Upper lobe of right lung (tissue), 1 donor: Measurements from ENCODE around the gene LRMDA. TPM values are rescaled to one million over a fixed set of nuclear protein-coding genes. Genes with fewer than 3 reads are reported as not detected.
A peak's percentile ranks its signal among the peaks of the same experiment; 100 is the strongest.

Source experiments
- ATAC-seq: fragments of 200-7000 bp; cut with Tn5 transposase; one replicate; pipeline ENCODE4 v1.9.1; 2020; ENCODE audit warnings: mild to moderate bottlenecking, moderate library complexity
- DNase-seq: peaks from one replicate; pipeline ENCODE4 v3.0.0-alpha.2; 2020
- H3K27ac ChIP-seq: fragments of 200-600 bp; one replicate; pipeline ENCODE4 v1.8.0; 2022
- H3K27me3 ChIP-seq: fragments of 200-600 bp; one replicate; pipeline ENCODE4 v1.8.0; 2022; ENCODE audit warnings: mild to moderate bottlenecking
- H3K36me3 ChIP-seq: fragments of 200-600 bp; one replicate; pipeline ENCODE4 v1.8.0; 2022
- H3K4me1 ChIP-seq: fragments of 200-600 bp; one replicate; pipeline ENCODE4 v1.8.0; 2022
- H3K4me3 ChIP-seq: fragments of 200-600 bp; one replicate; pipeline ENCODE4 v1.8.0; 2022; ENCODE audit warnings: mild to moderate bottlenecking
- H3K9me3 ChIP-seq: fragments of 200-600 bp; one replicate; pipeline ENCODE4 v1.8.0; 2022
- intact Hi-C: fragments of 100-400 bp; cut with DNase I; formaldehyde crosslinking; loops from one replicate; pipeline ENCODE4 v1.11.0; 2022
- total RNA-seq: library from RNA; stranded (reverse); fragmentation: NEBNext Ultra II Directional; extraction: Animal tissue kit (Norgen Biotek cat#: 25700); gene quantifications from one replicate; pipeline ENCODE4 v1.2.1, GENCODE V29; 2021
- TF ChIP-seq, protein P1 (sequence below): fragments of 200-600 bp; IDR thresholded peaks from one replicate; pipeline ENCODE4 v1.8.0; 2022; ENCODE audit warnings: antibody characterized with exemption
- donor health status: DM: no; HTN: yes; CAD: no; lungs with severe emphysema.

Gene LRMDA
- total RNA-seq, 1 donor from 2014 or later: 20.0 TPM

GRCh38 chr10:75606203-75606779, 174.9 kb downstream of the LRMDA start:
- H3K36me3 ChIP-seq: no peaks in the 10 kb centered on the region
- H3K9me3 ChIP-seq: no peaks in the 10 kb centered on the region
- DNase-seq (no peak), ATAC-seq (no peak)
- TF ChIP-seq, protein P1, sequence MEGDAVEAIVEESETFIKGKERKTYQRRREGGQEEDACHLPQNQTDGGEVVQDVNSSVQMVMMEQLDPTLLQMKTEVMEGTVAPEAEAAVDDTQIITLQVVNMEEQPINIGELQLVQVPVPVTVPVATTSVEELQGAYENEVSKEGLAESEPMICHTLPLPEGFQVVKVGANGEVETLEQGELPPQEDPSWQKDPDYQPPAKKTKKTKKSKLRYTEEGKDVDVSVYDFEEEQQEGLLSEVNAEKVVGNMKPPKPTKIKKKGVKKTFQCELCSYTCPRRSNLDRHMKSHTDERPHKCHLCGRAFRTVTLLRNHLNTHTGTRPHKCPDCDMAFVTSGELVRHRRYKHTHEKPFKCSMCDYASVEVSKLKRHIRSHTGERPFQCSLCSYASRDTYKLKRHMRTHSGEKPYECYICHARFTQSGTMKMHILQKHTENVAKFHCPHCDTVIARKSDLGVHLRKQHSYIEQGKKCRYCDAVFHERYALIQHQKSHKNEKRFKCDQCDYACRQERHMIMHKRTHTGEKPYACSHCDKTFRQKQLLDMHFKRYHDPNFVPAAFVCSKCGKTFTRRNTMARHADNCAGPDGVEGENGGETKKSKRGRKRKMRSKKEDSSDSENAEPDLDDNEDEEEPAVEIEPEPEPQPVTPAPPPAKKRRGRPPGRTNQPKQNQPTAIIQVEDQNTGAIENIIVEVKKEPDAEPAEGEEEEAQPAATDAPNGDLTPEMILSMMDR: no peak
- H3K4me1 ChIP-seq: peaks cover under 1% of the 10 kb centered on the region
- no peak overlapping the region for H3K27ac ChIP-seq
- no peak overlapping the region for H3K4me3 ChIP-seq
- no peaks in the 10 kb centered on the region for H3K27me3 ChIP-seq
- intact Hi-C loops: no loop called here

DNA sequence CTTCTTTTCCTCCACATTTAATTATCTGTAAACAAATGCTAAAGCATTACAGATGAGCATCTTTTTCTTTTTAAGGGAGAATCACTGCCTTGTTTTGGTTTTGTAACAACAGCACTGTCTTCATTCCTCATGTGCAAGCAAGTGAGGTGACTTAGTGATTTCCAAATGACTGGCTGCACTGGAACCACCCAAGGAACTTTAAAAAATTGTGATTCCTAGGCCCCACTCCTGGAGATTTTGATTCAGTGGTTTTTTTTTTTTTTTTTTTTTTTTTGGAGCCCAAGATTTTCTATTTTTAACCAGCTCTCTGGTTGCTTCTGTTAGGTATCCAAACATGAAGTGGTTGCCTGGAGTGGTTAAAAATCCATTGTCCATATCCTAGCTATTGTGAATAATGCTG, 176.2 kb downstream of the LRMDA start:
- ATAC-seq (no peak), DNase-seq (no peak)
- H3K27me3 ChIP-seq: no peaks in the 10 kb centered on the region
- H3K4me3 ChIP-seq: no peak overlapping the region
- H3K9me3 ChIP-seq: no peaks in the 10 kb centered on the region
- peaks cover 10% of the 10 kb centered on the region for H3K4me1 ChIP-seq
- intact Hi-C loops: no loop called here
- TF ChIP-seq, protein P1: no peak
- H3K36me3 ChIP-seq: no peaks in the 10 kb centered on the region
- H3K27ac ChIP-seq: no peak overlapping the region

DNA sequence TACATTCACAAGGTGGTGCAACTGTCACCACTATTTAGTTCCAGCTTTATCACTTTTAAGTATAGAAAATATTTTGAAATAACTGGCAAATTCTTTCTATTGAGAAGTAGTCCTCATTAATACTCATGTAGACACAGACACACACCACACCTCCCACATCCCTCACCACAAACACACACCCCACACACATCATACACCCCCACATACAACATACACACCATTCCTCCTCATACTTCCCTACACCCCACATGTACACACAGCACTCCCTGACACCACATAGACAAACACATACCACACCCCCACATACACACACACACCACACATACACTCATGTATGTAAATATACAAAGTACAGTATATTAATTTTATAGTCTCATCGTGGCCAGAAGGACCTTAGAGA, 178.8 kb downstream of the LRMDA start:
- H3K27ac ChIP-seq: no peak overlapping the region
- H3K4me1 ChIP-seq: peaks cover 26% of the 10 kb centered on the region
- no peaks in the 10 kb centered on the region for H3K9me3 ChIP-seq
- no peaks in the 10 kb centered on the region for H3K27me3 ChIP-seq
- TF ChIP-seq, protein P1: no peak
- ATAC-seq: peak; percentile 37
- DNase-seq: no peak
- intact Hi-C loops: no loop called here
- no peak overlapping the region for H3K4me3 ChIP-seq
- H3K36me3 ChIP-seq: no peaks in the 10 kb centered on the region

DNA sequence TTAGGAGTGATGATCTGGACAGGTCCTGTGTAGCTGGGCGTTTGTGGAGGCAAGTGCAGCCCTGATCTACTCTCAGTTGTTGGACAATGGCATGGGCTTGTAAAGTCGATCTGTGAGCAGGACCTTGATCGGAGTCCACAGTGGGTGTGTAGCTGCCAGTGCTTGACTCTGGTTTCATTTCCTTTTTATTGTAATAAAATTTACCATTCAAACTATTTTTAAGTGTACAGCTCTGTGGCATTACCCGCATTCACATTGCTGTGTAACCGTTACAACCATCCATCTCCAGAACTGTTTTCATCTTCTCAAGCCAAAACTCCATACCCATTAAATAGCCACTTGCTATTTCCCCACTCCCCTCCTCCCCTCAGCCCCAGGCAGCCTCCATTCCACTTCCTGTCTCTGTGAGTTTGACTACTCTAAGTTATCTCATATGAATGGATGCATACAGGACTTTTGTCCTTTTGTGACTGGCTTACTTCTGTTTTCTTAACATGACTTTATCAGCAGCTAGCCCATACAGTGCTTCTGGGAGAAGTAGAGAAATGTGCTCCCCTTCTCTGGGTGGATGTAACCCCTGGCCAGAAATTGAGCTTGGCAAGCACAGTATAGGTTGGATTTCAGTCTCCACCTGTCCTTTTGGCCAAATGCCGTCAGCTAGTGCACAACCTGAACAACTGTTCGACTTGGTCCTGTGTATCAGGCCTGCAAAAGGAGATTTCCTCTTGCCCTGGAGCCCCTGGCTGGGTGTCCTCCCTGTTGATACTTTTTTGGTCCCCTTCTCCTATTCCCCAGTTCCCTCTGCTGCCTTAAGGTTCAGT, 180.0 kb downstream of the LRMDA start:
- Histone ChIP-seq H3K27ac (peak overlapping the region; percentile 45), H3K36me3 (no peaks in the 10 kb centered on the region), H3K9me3 (no peaks in the 10 kb centered on the region), H3K4me3 (no peak overlapping the region), H3K27me3 (no peaks in the 10 kb centered on the region), H3K4me1 (peaks cover 26% of the 10 kb centered on the region)
- peak; percentile 51 for ATAC-seq
- TF ChIP-seq, protein P1: no peak
- intact Hi-C loops: no loop called here
- DNase-seq: no peak

- DNase-seq (no peak), ATAC-seq (no peak)
- Histone ChIP-seq H3K9me3 (no peaks in the 10 kb centered on the region), H3K4me1 (peaks cover 26% of the 10 kb centered on the region), H3K36me3 (no peaks in the 10 kb centered on the region), H3K27ac (peak overlapping the region; percentile 45), H3K4me3 (no peak overlapping the region), H3K27me3 (no peaks in the 10 kb centered on the region)
- TF ChIP-seq, protein P1: no peak
- intact Hi-C loops: no loop called here
Observed at GRCh38 chr10:75611993-75612372, 180.6 kb downstream of the LRMDA start.
